ENCODE measurements around the gene CAB39. TPM values are rescaled to one million over a fixed set of nuclear protein-coding genes. Genes with fewer than 3 reads are reported as not detected.

The CAB39 gene
- total RNA-seq, 1 donor from 2014 or later, result 59.0 TPM

DNA sequence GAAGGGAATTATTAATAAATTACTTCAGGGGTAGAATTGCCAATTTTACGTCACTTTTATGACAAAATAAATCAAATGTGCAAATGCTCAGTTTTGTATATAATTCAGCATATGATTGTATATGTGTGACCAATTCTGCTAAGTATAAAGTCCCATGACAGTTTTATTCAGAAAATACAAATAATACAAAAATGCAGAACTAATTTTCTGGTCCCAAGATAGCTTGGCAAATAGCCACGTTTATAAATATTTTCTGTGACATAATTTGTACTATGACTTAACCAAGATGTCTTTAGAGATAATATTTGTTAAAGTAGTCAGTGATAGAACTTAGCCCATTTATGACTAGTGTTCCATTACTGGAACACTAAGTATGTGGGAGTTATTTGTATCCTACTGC is 24.2 kb upstream of the CAB39 start:
- no peak overlapping the region for H3K4me3 ChIP-seq
- Mint-ChIP-seq H3K36me3 (no peaks in the 10 kb centered on the region), H3K4me3 (no peak overlapping the region), H3K27me3 (ENCODE audit: insufficient read depth, low read depth) (peaks cover 8% of the 10 kb centered on the region), H3K9me3 (no peaks in the 10 kb centered on the region), H3K4me1 (peaks cover 36% of the 10 kb centered on the region), H3K27ac (no peak overlapping the region)
- H3K27ac ChIP-seq, result no peak overlapping the region
- DNase-seq (ENCODE audit: low spot score), result no peak
- no peak overlapping the region for H3K4me2 ChIP-seq
- H3K36me3 ChIP-seq, result no peaks in the 10 kb centered on the region
- H3K9me3 ChIP-seq (ENCODE audit: low read depth), result no peaks in the 10 kb centered on the region
- peaks cover 2% of the 10 kb centered on the region for H3K4me1 ChIP-seq
- no peaks in the 10 kb centered on the region for H3F3A ChIP-seq (ENCODE audit: low read depth)
- H4K20me1 ChIP-seq (ENCODE audit: low read depth), result no peaks in the 10 kb centered on the region
- H3K9ac ChIP-seq, result no peak overlapping the region
- no peaks in the 10 kb centered on the region for H3K27me3 ChIP-seq
- TF ChIP-seq, protein P1, sequence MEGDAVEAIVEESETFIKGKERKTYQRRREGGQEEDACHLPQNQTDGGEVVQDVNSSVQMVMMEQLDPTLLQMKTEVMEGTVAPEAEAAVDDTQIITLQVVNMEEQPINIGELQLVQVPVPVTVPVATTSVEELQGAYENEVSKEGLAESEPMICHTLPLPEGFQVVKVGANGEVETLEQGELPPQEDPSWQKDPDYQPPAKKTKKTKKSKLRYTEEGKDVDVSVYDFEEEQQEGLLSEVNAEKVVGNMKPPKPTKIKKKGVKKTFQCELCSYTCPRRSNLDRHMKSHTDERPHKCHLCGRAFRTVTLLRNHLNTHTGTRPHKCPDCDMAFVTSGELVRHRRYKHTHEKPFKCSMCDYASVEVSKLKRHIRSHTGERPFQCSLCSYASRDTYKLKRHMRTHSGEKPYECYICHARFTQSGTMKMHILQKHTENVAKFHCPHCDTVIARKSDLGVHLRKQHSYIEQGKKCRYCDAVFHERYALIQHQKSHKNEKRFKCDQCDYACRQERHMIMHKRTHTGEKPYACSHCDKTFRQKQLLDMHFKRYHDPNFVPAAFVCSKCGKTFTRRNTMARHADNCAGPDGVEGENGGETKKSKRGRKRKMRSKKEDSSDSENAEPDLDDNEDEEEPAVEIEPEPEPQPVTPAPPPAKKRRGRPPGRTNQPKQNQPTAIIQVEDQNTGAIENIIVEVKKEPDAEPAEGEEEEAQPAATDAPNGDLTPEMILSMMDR (IDR thresholded peaks at IDR 0.05), result no peak
- no peak for TF ChIP-seq EZH2 (IDR thresholded peaks at IDR 0.05)
- TF ChIP-seq EZH2phosphoT487 (IDR thresholded peaks at IDR 0.05), result no peak
- H2AFZ ChIP-seq (replicated peaks), result no peak overlapping the region
- no peaks in the 10 kb centered on the region for H3K79me2 ChIP-seq (ENCODE audit: low read depth)

DNA sequence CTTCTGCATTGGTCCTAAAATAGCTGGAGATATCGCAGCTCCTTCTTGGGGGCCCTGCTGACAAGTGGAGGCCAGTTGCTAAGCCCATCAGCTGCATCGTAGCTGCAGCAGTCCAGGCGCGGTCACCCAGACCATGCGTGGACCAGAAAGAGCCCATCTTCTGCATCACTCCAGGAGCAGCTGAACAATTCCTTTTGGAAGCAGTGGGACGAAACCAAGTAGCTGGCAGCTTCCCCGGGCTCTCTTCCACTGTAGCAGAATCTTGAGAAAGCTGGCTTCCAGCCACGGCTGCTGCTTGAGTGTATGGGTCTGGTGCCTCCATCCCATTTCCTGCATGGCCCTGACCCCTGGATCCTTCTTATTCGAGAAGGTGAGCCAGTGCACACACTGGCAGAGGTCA is 22.2 kb upstream of the CAB39 start:
- Histone ChIP-seq H3K36me3 (no peaks in the 10 kb centered on the region), H3K4me2 (no peak overlapping the region), H3K9me3 (ENCODE audit: low read depth) (no peaks in the 10 kb centered on the region), H3K4me1 (peaks cover 2% of the 10 kb centered on the region), H4K20me1 (ENCODE audit: low read depth) (no peaks in the 10 kb centered on the region), H3K27me3 (no peaks in the 10 kb centered on the region), H3K27ac (no peak overlapping the region), H3K4me3 (no peak overlapping the region), H3K79me2 (ENCODE audit: low read depth) (no peaks in the 10 kb centered on the region), H3F3A (ENCODE audit: low read depth) (no peaks in the 10 kb centered on the region), H3K9ac (no peak overlapping the region), H2AFZ (replicated peaks) (no peak overlapping the region)
- H3K27ac Mint-ChIP-seq, result no peak overlapping the region
- DNase-seq (ENCODE audit: low spot score), result no peak
- TF ChIP-seq EZH2 (IDR thresholded peaks at IDR 0.05), result no peak
- TF ChIP-seq, protein P1 (IDR thresholded peaks at IDR 0.05), result no peak
- TF ChIP-seq EZH2phosphoT487 (IDR thresholded peaks at IDR 0.05), result no peak
- no peaks in the 10 kb centered on the region for H3K36me3 Mint-ChIP-seq
- peaks cover 20% of the 10 kb centered on the region for H3K4me1 Mint-ChIP-seq
- peaks cover 8% of the 10 kb centered on the region for H3K27me3 Mint-ChIP-seq (ENCODE audit: insufficient read depth, low read depth)
- H3K9me3 Mint-ChIP-seq, result no peaks in the 10 kb centered on the region
- no peak overlapping the region for H3K4me3 Mint-ChIP-seq

DNA sequence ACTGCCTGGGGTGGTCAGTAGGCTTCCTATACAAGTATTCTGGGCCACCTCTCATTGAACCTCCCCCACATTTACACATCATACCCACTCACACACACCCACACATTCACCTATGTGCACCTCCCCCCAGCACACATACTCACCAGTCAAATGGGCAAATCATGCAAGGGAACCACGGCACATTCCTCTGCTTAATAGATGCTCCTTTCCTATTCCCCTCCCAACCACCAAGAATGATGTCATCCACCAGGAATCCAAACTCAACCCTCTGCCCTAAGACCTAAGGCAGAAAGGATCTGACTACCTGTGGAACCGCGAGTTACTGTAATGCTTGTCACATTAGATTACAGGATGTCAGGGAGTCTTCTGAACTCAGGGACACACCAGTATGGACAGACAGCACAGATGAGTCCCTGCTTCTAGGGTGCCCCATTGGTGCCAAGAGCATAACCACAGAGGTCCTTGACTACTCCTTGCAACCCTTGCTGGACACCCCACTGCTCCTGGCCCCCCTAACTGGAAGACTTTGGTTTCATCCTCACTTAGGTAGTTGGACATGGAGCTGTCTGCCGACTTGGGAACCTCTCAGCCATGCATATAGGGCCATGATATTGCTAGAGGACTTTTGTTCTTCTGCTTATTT is 21.5 kb upstream of the CAB39 start:
- no peak for TF ChIP-seq EZH2 (IDR thresholded peaks at IDR 0.05)
- TF ChIP-seq EZH2phosphoT487 (IDR thresholded peaks at IDR 0.05), result no peak
- TF ChIP-seq, protein P1 (IDR thresholded peaks at IDR 0.05), result no peak
- Mint-ChIP-seq H3K27me3 (ENCODE audit: insufficient read depth, low read depth) (peaks cover 6% of the 10 kb centered on the region), H3K36me3 (no peaks in the 10 kb centered on the region), H3K4me1 (peaks cover 16% of the 10 kb centered on the region), H3K27ac (no peak overlapping the region), H3K9me3 (no peaks in the 10 kb centered on the region), H3K4me3 (no peak overlapping the region)
- Histone ChIP-seq H4K20me1 (ENCODE audit: low read depth) (no peaks in the 10 kb centered on the region), H3F3A (ENCODE audit: low read depth) (no peaks in the 10 kb centered on the region), H3K4me2 (no peak overlapping the region), H3K79me2 (ENCODE audit: low read depth) (no peaks in the 10 kb centered on the region), H3K4me3 (no peak overlapping the region), H3K36me3 (no peaks in the 10 kb centered on the region), H3K9ac (no peak overlapping the region), H3K27me3 (no peaks in the 10 kb centered on the region), H2AFZ (replicated peaks) (no peak overlapping the region), H3K9me3 (ENCODE audit: low read depth) (no peaks in the 10 kb centered on the region), H3K4me1 (peaks cover 2% of the 10 kb centered on the region), H3K27ac (no peak overlapping the region)
- DNase-seq (ENCODE audit: low spot score), result no peak

Measured in neural progenitor cell (in vitro differentiated cells).